Endodermal cell (in vitro differentiated cells): ENCODE data around the gene TMEM240. TPM values are rescaled to one million over a fixed set of nuclear protein-coding genes. Genes with fewer than 3 reads are reported as not detected.

Experiments
- DNase-seq: peaks from one replicate; pipeline ENCODE4 v3.0.0-alpha.2; 2017
- H3K27ac ChIP-seq: 2 replicates; pipeline ENCODE4 v1.5.1; 2013; ENCODE audit warnings: mild to moderate bottlenecking, low read depth, low read length, moderate library complexity
- H3K27me3 ChIP-seq: 2 replicates; pipeline ENCODE4 v1.6.1; 2013; ENCODE audit warnings: mild to moderate bottlenecking, low read length, moderate library complexity; ENCODE audit not compliant: insufficient read depth, control insufficient read depth, poor library complexity, severe bottlenecking
- H3K36me3 ChIP-seq: 2 replicates; pipeline ENCODE4 v1.7.0; 2013; ENCODE audit warnings: mild to moderate bottlenecking, low read length, moderate library complexity; ENCODE audit not compliant: control insufficient read depth, insufficient read depth
- H3K4me1 ChIP-seq: one replicate; pipeline ENCODE4 v1.7.0; 2013; ENCODE audit warnings: low read length; ENCODE audit not compliant: control insufficient read depth, insufficient read depth
- H3K4me3 ChIP-seq: 2 replicates; pipeline ENCODE4 v1.5.1; 2013; ENCODE audit warnings: mild to moderate bottlenecking, low read length, moderate library complexity
- H3K9ac ChIP-seq: 2 replicates; pipeline ENCODE4 v1.6.1; 2013; ENCODE audit warnings: mild to moderate bottlenecking, low read length, moderate library complexity; ENCODE audit not compliant: poor library complexity, severe bottlenecking; ENCODE audit errors: extremely low read depth
- H3K9me3 ChIP-seq: 2 replicates; pipeline ENCODE4 v1.6.1; 2013; ENCODE audit warnings: mild to moderate bottlenecking, low read length, moderate library complexity; ENCODE audit not compliant: control insufficient read depth
- H3K27ac Mint-ChIP-seq: 2 replicates; pipeline ENCODE4 v1.8.0; 2020; ENCODE audit warnings: mixed read lengths
- H3K27me3 Mint-ChIP-seq: 2 replicates; pipeline ENCODE4 v1.8.0; 2021; ENCODE audit warnings: mild to moderate bottlenecking, mixed read lengths; ENCODE audit not compliant: insufficient read depth
- H3K36me3 Mint-ChIP-seq: 2 replicates; pipeline ENCODE4 v1.8.0; 2020; ENCODE audit warnings: low read depth, mixed read lengths
- H3K4me1 Mint-ChIP-seq: 2 replicates; pipeline ENCODE4 v1.8.0; 2020; ENCODE audit warnings: mixed read lengths
- H3K4me3 Mint-ChIP-seq: 2 replicates; pipeline ENCODE4 v1.8.0; 2020; ENCODE audit warnings: mild to moderate bottlenecking, moderate library complexity, mixed read lengths
- H3K9me3 Mint-ChIP-seq: 2 replicates; pipeline ENCODE4 v1.8.0; 2020; ENCODE audit warnings: mild to moderate bottlenecking, mixed read lengths
- CTCF ChIP-seq: fragments of 200-600 bp; sonication (generic); conservative IDR thresholded peaks from 2 replicates; pipeline ENCODE4 v1.5.0; 2021; ENCODE audit warnings: antibody characterized with exemption, mild to moderate bottlenecking
- WGBS, 2 experiments: methylation state at CpG; one replicate each; pipeline versions ENCODE4 v1.1.5 to v1.1.7; 2013; ENCODE audit warnings: missing lambda C conversion rate in 2 of 2, mixed read lengths in 1 of 2; ENCODE audit not compliant: insufficient coverage in 1 of 2, insufficient read length in 1 of 2; 5-methylcytosine and 5-hydroxymethylcytosine counted together
- total RNA-seq, 2 donors: library from RNA; stranded (reverse); fragmentation: NEBNext Ultra II Directional in 1 of 2; extraction: Animal tissue kit (Norgen Biotek cat#: 25700) in 1 of 2; gene quantifications; 2 replicates in 1 of 2; 3 replicates in 1 of 2; pipeline ENCODE4 v1.2.1, GENCODE V29; 2021

TMEM240 gene
- total RNA-seq, 2 donors from 2014 or later = 6.4 to 6.9 TPM

GRCh38 chr1:1578371-1578940, 38.0 kb upstream of the TMEM240 start:
- no peak overlapping the region for H3K4me3 ChIP-seq
- no peak overlapping the region for H3K9ac ChIP-seq
- DNase-seq = no peak
- H3K27me3 ChIP-seq = peaks cover 30% of the 10 kb centered on the region
- Mint-ChIP-seq H3K27ac (no peak overlapping the region), H3K36me3 (peaks cover 4% of the 10 kb centered on the region), H3K4me1 (peaks cover 4% of the 10 kb centered on the region), H3K9me3 (no peaks in the 10 kb centered on the region), H3K4me3 (no peak overlapping the region), H3K27me3 (peaks cover 37% of the 10 kb centered on the region)
- no peaks in the 10 kb centered on the region for H3K4me1 ChIP-seq
- 78 to 90% methylated on average over 8 to 13 of the region's 13 CpGs for WGBS, 2 experiments
- no peaks in the 10 kb centered on the region for H3K36me3 ChIP-seq
- H3K27ac ChIP-seq = no peak overlapping the region
- no peaks in the 10 kb centered on the region for H3K9me3 ChIP-seq
- TF ChIP-seq CTCF = no peak

DNA sequence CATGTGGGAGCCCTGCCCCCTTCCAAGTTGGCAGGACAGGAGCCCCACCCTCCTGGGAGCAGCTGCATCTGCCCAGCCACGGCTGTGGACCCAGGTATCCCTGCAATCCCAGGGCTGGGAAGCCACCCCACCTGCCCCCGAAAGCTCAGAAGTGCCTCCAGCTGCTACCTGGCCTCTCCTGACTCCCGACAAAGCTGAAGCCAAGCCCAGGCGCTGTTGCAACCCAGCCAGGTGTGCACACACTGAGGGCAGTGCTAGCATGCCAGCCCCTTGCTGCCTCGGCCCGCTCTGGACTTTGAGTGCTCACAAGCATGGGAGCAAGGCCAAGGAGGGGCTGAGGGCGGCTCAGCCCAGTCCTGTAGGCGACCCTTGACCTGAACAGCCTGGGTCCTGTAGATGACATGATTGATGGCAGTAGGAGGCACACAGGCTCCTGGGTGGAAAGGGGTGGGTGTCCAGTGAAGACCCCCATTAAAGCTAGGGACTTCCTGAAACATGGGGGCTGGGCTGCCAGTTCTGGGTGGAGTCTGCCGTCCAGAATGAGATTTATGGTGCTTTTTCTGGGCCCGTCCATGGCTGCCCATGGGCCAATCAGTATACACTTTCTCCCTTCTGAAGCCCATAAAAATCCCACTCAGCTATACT, 37.1 kb upstream of the TMEM240 start:
- peaks cover 6% of the 10 kb centered on the region for H3K36me3 Mint-ChIP-seq
- no peak overlapping the region for H3K4me3 ChIP-seq
- no peak overlapping the region for H3K4me3 Mint-ChIP-seq
- H3K9me3 Mint-ChIP-seq = no peaks in the 10 kb centered on the region
- 69 to 80% methylated on average over 6 to 10 of the region's 10 CpGs for WGBS, 2 experiments
- peaks cover 20% of the 10 kb centered on the region for H3K27me3 ChIP-seq
- H3K9ac ChIP-seq = no peak overlapping the region
- no peaks in the 10 kb centered on the region for H3K4me1 ChIP-seq
- H3K36me3 ChIP-seq = no peaks in the 10 kb centered on the region
- no peak overlapping the region for H3K27ac ChIP-seq
- H3K27me3 Mint-ChIP-seq = peaks cover 28% of the 10 kb centered on the region
- DNase-seq = no peak
- peaks cover 9% of the 10 kb centered on the region for H3K4me1 Mint-ChIP-seq
- no peaks in the 10 kb centered on the region for H3K9me3 ChIP-seq
- H3K27ac Mint-ChIP-seq = no peak overlapping the region
- TF ChIP-seq CTCF = no peak

DNA sequence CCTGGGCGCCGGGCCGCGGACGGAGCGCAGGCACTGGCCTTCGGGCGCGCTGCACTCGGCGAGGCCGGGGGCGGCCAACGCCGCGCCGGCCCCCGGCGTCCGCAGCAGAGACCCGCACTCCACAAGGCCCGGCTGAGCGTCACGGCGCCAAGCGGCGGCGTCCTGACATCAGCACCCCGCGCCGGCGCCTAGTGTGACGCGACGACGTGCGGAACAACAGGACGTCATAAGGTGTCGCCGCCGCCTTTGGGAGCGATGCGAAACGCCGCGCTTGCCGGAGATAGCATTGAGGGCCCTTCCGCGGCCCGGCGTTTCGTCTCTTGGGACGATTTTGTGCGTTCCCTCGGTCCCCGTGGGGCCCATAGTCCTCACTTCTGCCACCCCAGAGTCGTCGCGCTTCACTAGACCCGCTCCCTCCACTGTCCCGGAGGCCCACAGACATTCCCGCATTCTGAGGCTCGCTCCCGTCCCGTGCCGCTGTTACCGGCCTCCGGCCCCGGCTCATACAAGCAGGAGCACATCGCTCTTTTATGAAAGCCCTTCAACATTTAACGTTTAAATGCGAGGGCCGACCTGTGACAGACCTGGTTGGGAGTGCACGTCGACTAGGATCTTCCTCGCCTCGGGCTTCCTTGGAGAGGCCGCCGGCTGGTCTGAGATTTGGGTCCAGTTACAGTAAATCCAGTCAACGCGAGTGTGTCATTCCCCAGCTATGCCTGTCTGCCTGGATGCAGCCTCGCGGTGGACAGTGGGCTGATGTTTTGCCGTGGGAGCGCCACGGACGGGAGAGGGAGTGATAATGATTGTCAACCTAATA, 34.5 kb upstream of the TMEM240 start, which contains the start of gene SSU72:
Gene SSU72 (minus strand): TSS at position 143 of the 817 bp plus-strand sequence. CDS start 306 bp downstream, outside the sequence.
- peaks cover 17% of the 10 kb centered on the region for H3K36me3 Mint-ChIP-seq
- no peaks in the 10 kb centered on the region for H3K9me3 Mint-ChIP-seq
- peak within 1 kb of the TSS; percentile 100 for H3K27ac Mint-ChIP-seq
- peak within 1 kb of the TSS; percentile 96 for H3K4me3 Mint-ChIP-seq
- DNase-seq = peak; percentile 96
- no peak for TF ChIP-seq CTCF
- Histone ChIP-seq H3K9me3 (no peaks in the 10 kb centered on the region), H3K9ac (peak within 1 kb of the TSS; percentile 99), H3K27ac (peak within 1 kb of the TSS; percentile 96), H3K4me3 (peak within 1 kb of the TSS; percentile 85), H3K27me3 (peaks cover 10% of the 10 kb centered on the region), H3K4me1 (no peaks in the 10 kb centered on the region), H3K36me3 (peaks cover 15% of the 10 kb centered on the region)
- H3K4me1 Mint-ChIP-seq = peaks cover 9% of the 10 kb centered on the region
- peaks cover 15% of the 10 kb centered on the region for H3K27me3 Mint-ChIP-seq
- 1 to 3% methylated on average over 41 to 87 of the region's 87 CpGs for WGBS, 2 experiments
